Brain microvascular endothelial cell (primary cell): ENCODE measurements around the gene ARHGAP26.

ENCODE experiments used
- DNase-seq: peaks from one replicate; pipeline ENCODE4 v3.0.0-alpha.2; 2020
- H3K27ac ChIP-seq: fragments of 250-450 bp; sonication (Bioruptor Pico); 2 replicates; pipeline ENCODE4 v1.5.1; 2020; ENCODE audit warnings: mild to moderate bottlenecking, moderate library complexity
- H3K27me3 ChIP-seq: fragments of 250-450 bp; sonication (Bioruptor Pico); replicated peaks from 2 replicates; pipeline ENCODE4 v1.5.1; 2020; ENCODE audit warnings: mild to moderate bottlenecking
- H3K36me3 ChIP-seq: fragments of 250-450 bp; sonication (Bioruptor Pico); replicated peaks from 2 replicates; pipeline ENCODE4 v1.5.1; 2020; ENCODE audit warnings: mild to moderate bottlenecking
- H3K4me3 ChIP-seq: 2 replicates; pipeline ENCODE4 v1.5.1; 2011; ENCODE audit warnings: low read depth, mild to moderate bottlenecking, control low read depth, low read length, moderate library complexity
- CTCF ChIP-seq: IDR thresholded peaks from 2 replicates; pipeline ENCODE4 v1.5.1; 2011; ENCODE audit warnings: low read depth, mild to moderate bottlenecking, moderate library complexity, low read length, control low read depth, inconsistent platforms; ENCODE audit errors: missing control alignments
- in situ Hi-C: cut with HindIII; loops from 2 replicates; pipeline ENCODE4 v1.10.0; 2017; ENCODE audit warnings: low sequenced_read_pairs, low pct_ligation_motif_present

ARHGAP26 gene

GRCh38 chr5:143128412-143129071 is 358.4 kb downstream of the ARHGAP26 start:
- H3K27me3 ChIP-seq, result no peaks in the 10 kb centered on the region
- in situ Hi-C loops, result no loop called here
- H3K27ac ChIP-seq, result no peak overlapping the region
- no peaks in the 10 kb centered on the region for H3K36me3 ChIP-seq
- DNase-seq, result no peak
- no peak overlapping the region for H3K4me3 ChIP-seq
- TF ChIP-seq CTCF, result no peak

GRCh38 chr5:143129203-143129602 is 359.0 kb downstream of the ARHGAP26 start:
- Histone ChIP-seq H3K27ac (no peak overlapping the region), H3K27me3 (no peaks in the 10 kb centered on the region), H3K4me3 (no peak overlapping the region), H3K36me3 (no peaks in the 10 kb centered on the region)
- in situ Hi-C loops, result no loop called here
- no peak for TF ChIP-seq CTCF
- DNase-seq, result no peak

- in situ Hi-C loops, result no loop called here
- no peak for TF ChIP-seq CTCF
- H3K27me3 ChIP-seq, result no peaks in the 10 kb centered on the region
- no peaks in the 10 kb centered on the region for H3K36me3 ChIP-seq
- H3K4me3 ChIP-seq, result no peak overlapping the region
- DNase-seq, result no peak
- no peak overlapping the region for H3K27ac ChIP-seq
Observed at GRCh38 chr5:143129910-143130612, 359.9 kb downstream of the ARHGAP26 start.

- in situ Hi-C loops, result no loop called here
- TF ChIP-seq CTCF, result no peak
- Histone ChIP-seq H3K36me3 (no peaks in the 10 kb centered on the region), H3K4me3 (no peak overlapping the region), H3K27me3 (no peaks in the 10 kb centered on the region), H3K27ac (no peak overlapping the region)
- DNase-seq, result no peak
Observed at GRCh38 chr5:143130613-143131305, 360.6 kb downstream of the ARHGAP26 start.

- H3K27ac ChIP-seq, result no peak overlapping the region
- no peak overlapping the region for H3K4me3 ChIP-seq
- TF ChIP-seq CTCF, result no peak
- no peaks in the 10 kb centered on the region for H3K27me3 ChIP-seq
- H3K36me3 ChIP-seq, result no peaks in the 10 kb centered on the region
- no peak for DNase-seq
- in situ Hi-C loops, result no loop called here
Observed at GRCh38 chr5:143131972-143132371, 361.8 kb downstream of the ARHGAP26 start.
